ENCODE data around the gene GON4L. TPM values are rescaled to one million over a fixed set of nuclear protein-coding genes. Genes with fewer than 3 reads are reported as not detected.
"Not testable (repeated sequence)": the region's sequence is repeated elsewhere in the genome, so short reads cannot be mapped to it uniquely, and the experiment has no call there.

GON4L gene
- total RNA-seq, 1 donor from 2014 or later: 22.7 TPM

- TF ChIP-seq, protein P1, sequence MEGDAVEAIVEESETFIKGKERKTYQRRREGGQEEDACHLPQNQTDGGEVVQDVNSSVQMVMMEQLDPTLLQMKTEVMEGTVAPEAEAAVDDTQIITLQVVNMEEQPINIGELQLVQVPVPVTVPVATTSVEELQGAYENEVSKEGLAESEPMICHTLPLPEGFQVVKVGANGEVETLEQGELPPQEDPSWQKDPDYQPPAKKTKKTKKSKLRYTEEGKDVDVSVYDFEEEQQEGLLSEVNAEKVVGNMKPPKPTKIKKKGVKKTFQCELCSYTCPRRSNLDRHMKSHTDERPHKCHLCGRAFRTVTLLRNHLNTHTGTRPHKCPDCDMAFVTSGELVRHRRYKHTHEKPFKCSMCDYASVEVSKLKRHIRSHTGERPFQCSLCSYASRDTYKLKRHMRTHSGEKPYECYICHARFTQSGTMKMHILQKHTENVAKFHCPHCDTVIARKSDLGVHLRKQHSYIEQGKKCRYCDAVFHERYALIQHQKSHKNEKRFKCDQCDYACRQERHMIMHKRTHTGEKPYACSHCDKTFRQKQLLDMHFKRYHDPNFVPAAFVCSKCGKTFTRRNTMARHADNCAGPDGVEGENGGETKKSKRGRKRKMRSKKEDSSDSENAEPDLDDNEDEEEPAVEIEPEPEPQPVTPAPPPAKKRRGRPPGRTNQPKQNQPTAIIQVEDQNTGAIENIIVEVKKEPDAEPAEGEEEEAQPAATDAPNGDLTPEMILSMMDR (conservative IDR thresholded peaks at IDR 0.05; ENCODE audit: low read depth, low read length): no peak
- DNase-seq (ENCODE audit: low read depth): no peak
- H3K4me3 ChIP-seq (ENCODE audit: low read depth, low read length): no peak overlapping the region
These were observed 29.6 kb downstream of the GON4L start for GRCh38 chr1:155827450-155827849.

DNA sequence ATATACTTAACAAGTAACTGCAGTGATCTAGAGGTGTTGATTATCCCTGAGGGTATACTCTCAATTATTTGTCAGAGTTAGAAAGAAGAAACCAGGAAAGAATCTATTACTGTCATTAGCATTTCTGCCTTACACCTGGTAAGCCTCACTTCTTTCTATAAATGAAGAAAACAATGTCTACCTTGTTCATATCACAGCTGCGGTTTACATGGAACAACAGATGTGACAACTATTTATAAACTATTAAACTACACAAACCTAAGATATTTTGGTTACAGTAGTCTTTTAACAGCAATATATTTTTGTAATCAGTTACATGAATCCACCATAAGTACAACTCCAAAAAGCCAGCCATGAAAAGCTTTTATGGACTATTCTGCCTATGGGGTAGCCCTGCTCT is 40.7 kb downstream of the GON4L start:
- no peak for DNase-seq (ENCODE audit: low read depth)
- TF ChIP-seq, protein P1 (conservative IDR thresholded peaks at IDR 0.05; ENCODE audit: low read depth, low read length): no peak
- H3K4me3 ChIP-seq (ENCODE audit: low read depth, low read length): no peak overlapping the region

- TF ChIP-seq, protein P1 (conservative IDR thresholded peaks at IDR 0.05; ENCODE audit: low read depth, low read length): no peak
These were observed 43.3 kb downstream of the GON4L start for GRCh38 chr1:155813672-155814071.

DNA sequence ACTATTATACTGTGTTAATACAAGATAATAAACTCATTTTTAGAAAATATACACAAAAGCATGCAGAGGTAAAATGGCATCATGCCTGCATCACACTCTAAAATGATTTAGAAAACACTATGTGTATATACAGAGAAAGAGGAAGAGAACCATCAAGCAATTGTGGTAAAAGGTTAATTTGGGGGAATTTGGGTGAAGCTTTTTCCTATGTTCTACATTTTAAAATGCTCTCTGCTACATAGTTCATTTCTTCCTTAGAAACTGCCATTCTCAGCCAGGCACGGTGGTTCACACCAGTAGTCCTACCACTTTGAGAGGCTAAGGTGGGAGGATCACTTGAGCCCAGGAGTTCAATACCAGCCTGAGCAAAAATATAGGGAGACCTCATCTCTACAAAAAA is 44.1 kb downstream of the GON4L start:
- TF ChIP-seq, protein P1 (conservative IDR thresholded peaks at IDR 0.05; ENCODE audit: low read depth, low read length): no peak
- H3K4me3 ChIP-seq (ENCODE audit: low read depth, low read length): no peak overlapping the region
- no peak for DNase-seq (ENCODE audit: low read depth)

More at GRCh38 chr1:155813672-155814071, 43.3 kb downstream of the GON4L start:
- no peak for DNase-seq (ENCODE audit: low read depth)
- no peak overlapping the region for H3K4me3 ChIP-seq (ENCODE audit: low read depth, low read length)

DNA sequence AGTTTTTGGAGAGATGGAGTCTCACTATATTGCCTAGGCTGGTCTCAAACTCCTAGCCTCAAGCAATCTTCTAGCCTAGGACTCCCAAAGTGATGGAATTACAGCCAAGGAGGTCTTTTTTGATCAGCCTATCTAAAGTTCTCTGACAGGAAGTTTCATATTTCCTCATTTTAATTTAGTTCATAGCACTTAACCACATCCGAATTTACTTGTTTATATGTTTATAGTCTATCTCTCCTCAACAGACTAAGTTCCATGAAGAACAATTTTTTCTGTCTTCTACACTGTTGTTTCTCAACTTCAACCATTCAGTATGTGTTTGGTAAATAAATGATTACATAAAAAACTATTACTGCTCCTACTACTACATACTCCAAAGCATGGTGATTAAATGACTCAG is 47.9 kb downstream of the GON4L start:
- no peak for DNase-seq (ENCODE audit: low read depth)
- TF ChIP-seq, protein P1 (conservative IDR thresholded peaks at IDR 0.05; ENCODE audit: low read depth, low read length): no peak
- no peak overlapping the region for H3K4me3 ChIP-seq (ENCODE audit: low read depth, low read length)

DNA sequence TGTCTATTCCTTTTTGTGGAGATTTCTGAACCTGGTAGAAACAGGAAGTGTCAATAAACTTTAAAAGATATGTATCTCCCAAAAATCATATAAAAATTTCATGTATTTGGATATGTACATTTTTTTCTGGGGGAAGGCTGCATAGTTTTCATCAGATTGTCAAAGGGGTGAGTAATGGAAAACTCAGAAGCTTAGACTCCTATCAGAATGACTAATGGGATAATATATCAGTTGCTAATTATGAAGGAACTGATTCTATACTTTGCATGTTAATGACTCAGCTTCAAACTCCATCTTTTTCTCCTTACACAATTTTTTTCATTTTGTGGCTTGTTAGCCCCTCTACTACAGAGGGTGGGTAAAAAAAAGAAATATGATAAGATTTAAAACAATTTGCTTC is 55.9 kb downstream of the GON4L start:
- no peak overlapping the region for H3K4me3 ChIP-seq (ENCODE audit: low read depth, low read length)
- no peak for DNase-seq (ENCODE audit: low read depth)
- TF ChIP-seq, protein P1 (conservative IDR thresholded peaks at IDR 0.05; ENCODE audit: low read depth, low read length): no peak

DNA sequence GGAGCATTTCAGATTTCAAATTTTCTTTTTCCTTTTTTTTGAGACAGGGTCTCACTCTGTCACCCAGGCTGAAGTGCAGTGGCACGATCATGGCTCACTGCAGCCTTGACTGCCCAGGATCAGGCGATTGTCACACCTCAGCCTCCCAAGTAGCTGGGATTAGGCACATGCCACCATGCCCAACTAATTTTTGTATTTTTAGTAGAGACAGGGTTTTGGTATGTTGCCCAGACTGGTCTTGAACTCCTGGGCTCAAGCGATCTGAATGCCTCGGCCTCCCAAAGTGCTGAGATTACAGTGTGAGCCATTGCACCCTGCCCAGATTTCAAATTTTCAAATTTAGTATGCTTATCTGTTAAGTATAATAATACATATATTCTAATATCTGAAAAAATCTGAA is 61.4 kb downstream of the GON4L start:
- not testable (repeated sequence) for DNase-seq (ENCODE audit: low read depth); H3K4me3 ChIP-seq (ENCODE audit: low read depth, low read length)
